ENCODE measurements around the gene GPR18.

GRCh38 chr13:99223587-99223986 is 34.6 kb downstream of the GPR18 start:
- TF ChIP-seq CTCF (conservative IDR thresholded peaks at IDR 0.05) (no peak), EZH2 (IDR thresholded peaks at IDR 0.05; ENCODE audit: low read depth) (no peak)

All from PC-9 (cell line).